Measurements from ENCODE around the gene RCSD1. TPM values are rescaled to one million over a fixed set of nuclear protein-coding genes. Genes with fewer than 3 reads are reported as not detected.

Gene RCSD1
- total and polyA plus RNA-seq, 2 of the 13 experiments (the other 11 are each of a cell fraction or from before 2014, with no cell fraction given), result not detected

- no peak for TF ChIP-seq ZNF407 (CRISPR knock-in tag; IDR thresholded peaks at IDR 0.05; ENCODE audit: not compliant biosample characterization)
- TF ChIP-seq ZNF264 (CRISPR knock-in tag; IDR thresholded peaks at IDR 0.05), result no peak
These were observed 43.2 kb downstream of the RCSD1 start (continued) for GRCh38 chr1:167673265-167673664.

GRCh38 chr1:167674156-167674555, 44.1 kb downstream of the RCSD1 start:
- H4K20me1 ChIP-seq (ENCODE audit: insufficient read depth, low read length), result no peaks in the 10 kb centered on the region
- DNase-seq (ENCODE audit: low spot score) (no peak), FAIRE-seq (no peak), ATAC-seq (no peak)
- H3K4me1 ChIP-seq (ENCODE audit: insufficient read depth, low read length), result peaks cover 1% of the 10 kb centered on the region; the same call in 1 of the 2 replicates
- H3K4me3 ChIP-seq (replicated peaks in 1 of 3; ENCODE audit: insufficient read depth in 1 of 3, low read depth in 2 of 3, low read length in 3 of 3), result no peak overlapping the region
- ChIA-PET POLR2A (no interaction called here), CTCF (ENCODE audit: low intra/inter-chr PET ratio, low total read pairs) (no interaction called here)
- in situ Hi-C loops (cut with HindIII; ENCODE audit: extremely low pct_ligation_motif_present, low pct_unique_long_range_greater_than_20kb) (no loop called here), intact Hi-C loops (cut with micrococcal nuclease; ENCODE audit: unreplicated experiment) (no loop called here)
- TF ChIP-seq STAT5B (CRISPR knock-in tag; IDR thresholded peaks at IDR 0.05), result no peak
- TF ChIP-seq RXRB (CRISPR knock-in tag; IDR thresholded peaks at IDR 0.05; ENCODE audit: borderline replicate concordance), result no peak
- TF ChIP-seq ZNF562 (CRISPR knock-in tag; IDR thresholded peaks at IDR 0.05; ENCODE audit: borderline replicate concordance), result no peak
- no peak for TF ChIP-seq FOXP1 (IDR thresholded peaks at IDR 0.05)
- no peak for TF ChIP-seq FOXP1 (CRISPR knock-in tag; IDR thresholded peaks at IDR 0.05)
- TF ChIP-seq ZNF839 (CRISPR knock-in tag; IDR thresholded peaks at IDR 0.05; ENCODE audit: borderline replicate concordance), result no peak
- no peak for TF ChIP-seq HNRNPH1 (optimal IDR thresholded peaks at IDR 0.05; ENCODE audit: low read depth, low read length)
- TF ChIP-seq ARHGAP35 (CRISPR knock-in tag; IDR thresholded peaks at IDR 0.05; ENCODE audit: borderline replicate concordance), result no peak
- no peak for TF ChIP-seq KMT2B (CRISPR knock-in tag; IDR thresholded peaks at IDR 0.05)
- no peak for TF ChIP-seq PHF21A (CRISPR knock-in tag; IDR thresholded peaks at IDR 0.05)
- H3K79me2 ChIP-seq (ENCODE audit: insufficient read depth, low read length), result no peaks in the 10 kb centered on the region
- H3K36me3 ChIP-seq (replicated peaks in 1 of 2; ENCODE audit: control insufficient read depth in 1 of 2, insufficient read depth in 2 of 2, low read length in 2 of 2), result no peaks in the 10 kb centered on the region
- no peak overlapping the region for H3K27ac ChIP-seq (ENCODE audit: extremely low read length, insufficient read depth, low read length)
- no peaks in the 10 kb centered on the region; a peak in 1 of 5 replicates for H3K27me3 ChIP-seq (ENCODE audit: control insufficient read depth in 1 of 2, insufficient read depth in 2 of 2, low read length in 2 of 2)
- H3K9ac ChIP-seq (ENCODE audit: insufficient read depth, low read depth, low read length), result no peak overlapping the region
- H3K4me2 ChIP-seq (ENCODE audit: low read depth, low read length), result no peak overlapping the region
- 2% methylated on average over 2 of the region's 2 CpGs for WGBS (ENCODE audit: low lambda C conversion rate)
- no peak overlapping the region for H2AFZ ChIP-seq (ENCODE audit: low read length)
- no TSS peak for BruUV-seq (replicated peaks)
- H3K9me3 ChIP-seq (ENCODE audit: low read length), result no peaks in the 10 kb centered on the region
